GDM1 (cell line): ENCODE measurements around the gene BPIFB6.

Experiments used
- DNase-seq: peaks from one replicate; lab custom pipeline; 2025; lab: John Stamatoyannopoulos, UW

Gene BPIFB6

GRCh38 chr20:33016581-33017109 lies 14.8 kb upstream of the BPIFB6 start:
- no peak for DNase-seq

DNA sequence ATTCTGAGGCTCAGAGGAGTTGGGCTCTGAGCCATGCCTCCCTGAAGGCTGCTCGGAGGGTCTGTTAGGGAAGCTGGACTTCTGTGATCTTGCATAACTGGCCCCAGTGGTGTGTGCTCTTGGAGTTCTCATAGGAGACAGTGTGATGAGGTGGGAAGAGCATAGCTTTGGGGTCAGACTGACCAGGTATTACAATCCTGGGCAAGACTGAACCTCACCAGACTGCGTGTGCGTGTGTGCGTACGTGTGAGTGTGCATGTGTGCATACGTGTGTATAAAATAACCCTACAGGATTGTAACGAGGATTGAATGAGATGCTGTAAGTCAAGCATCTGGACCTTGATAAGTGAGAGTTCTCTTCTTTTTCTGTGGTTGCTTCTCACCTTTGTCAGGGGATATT lies 13.9 kb upstream of the BPIFB6 start:
- DNase-seq, result no peak

GRCh38 chr20:33018169-33018931 lies 13.1 kb upstream of the BPIFB6 start:
- DNase-seq, result no peak

DNA sequence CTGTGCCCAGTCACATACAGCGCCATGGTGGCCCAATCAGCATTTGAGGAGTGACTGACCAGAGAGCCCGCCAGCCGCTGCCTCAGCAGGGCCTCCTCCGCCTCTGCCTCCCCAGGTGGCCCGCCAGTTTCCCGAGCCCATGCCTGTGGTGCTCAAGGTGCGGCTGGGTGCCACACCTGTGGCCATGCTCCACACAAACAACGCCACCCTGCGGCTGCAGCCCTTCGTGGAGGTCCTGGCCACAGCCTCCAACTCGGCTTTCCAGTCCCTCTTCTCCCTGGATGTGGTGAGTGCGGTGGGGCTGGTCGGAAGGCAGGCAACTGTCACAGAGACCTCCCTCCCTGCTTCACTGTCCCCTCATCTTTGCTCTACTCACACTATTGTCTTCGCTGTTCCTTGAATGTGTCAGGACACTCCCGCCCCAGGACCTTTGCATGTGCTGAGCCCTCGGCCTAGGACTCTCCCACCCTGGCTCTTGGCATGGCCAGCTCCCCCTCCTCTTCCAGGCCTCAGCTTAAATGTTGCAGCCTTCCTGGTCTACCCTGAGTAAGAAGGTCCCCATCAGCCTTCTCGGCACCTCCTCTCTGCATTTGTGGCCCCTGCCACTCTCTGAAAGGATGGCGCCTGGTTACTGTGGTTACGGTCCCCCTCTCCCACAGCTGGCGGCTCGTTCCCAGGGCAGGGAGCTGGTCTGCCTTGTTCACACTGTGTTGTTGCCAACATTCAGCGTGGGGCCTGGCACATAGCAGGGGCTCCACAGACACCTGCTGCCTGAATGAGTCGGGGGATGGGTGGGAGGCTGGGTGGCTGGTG lies 11.8 kb upstream of the BPIFB6 start:
- no peak for DNase-seq

- no peak for DNase-seq
These were observed 10.9 kb upstream of the BPIFB6 start for GRCh38 chr20:33020278-33021161.

GRCh38 chr20:33021879-33022278 lies 9.6 kb upstream of the BPIFB6 start:
- DNase-seq, result no peak

DNA sequence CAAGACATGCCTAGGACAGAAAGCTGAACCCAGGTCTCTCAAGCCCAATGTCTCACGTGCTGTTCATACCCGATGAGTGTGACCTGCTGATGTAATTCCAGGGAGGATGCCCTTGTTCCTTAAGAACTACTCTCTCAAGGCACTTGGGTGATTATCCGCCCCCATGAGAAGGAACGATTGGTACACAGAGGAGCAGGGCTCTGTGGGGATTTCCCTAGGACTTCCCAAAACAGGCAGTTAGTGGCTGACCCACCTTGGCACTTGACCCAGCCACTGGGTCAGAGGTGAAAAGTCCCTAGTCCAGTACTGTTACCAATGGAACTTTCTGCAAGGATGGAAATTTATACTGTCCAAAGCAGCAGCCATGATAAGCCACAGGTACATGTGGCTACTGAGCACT lies 9.2 kb upstream of the BPIFB6 start:
- no peak for DNase-seq

DNA sequence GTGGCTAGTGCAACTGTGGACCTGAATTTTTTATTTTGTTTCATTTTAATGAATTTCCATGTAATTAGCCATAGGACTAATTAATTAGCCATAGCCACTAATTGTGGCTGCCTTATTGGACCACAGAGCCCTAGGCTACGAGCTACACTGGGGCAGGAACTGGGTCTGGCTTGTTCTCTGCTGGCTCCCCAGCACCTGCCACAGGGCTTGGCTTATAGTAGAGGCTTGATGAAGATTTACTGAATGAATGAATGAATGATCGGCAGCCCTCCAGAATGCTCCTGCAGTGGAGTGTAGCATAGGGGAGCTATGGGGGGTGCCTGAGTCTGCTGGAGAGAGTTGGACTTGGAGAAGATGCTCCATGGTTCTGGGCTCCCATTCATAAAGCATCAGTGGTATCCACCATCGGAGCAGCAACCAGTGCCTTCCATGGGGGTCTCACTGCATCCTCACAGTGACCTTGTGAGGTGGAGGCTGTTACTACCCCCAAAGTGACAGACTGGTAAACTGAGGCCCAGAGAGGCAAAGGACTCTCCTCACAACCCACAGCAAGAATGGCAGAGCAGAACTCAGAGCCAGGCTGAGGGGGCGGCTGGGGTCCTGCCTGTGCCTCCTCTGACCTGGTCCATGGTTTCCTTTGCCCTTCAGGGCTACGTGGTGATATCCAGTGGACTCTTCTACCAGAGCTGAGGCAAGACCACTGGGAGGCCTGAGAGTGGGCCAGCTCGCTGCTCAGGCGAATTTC lies 8.6 kb upstream of the BPIFB6 start:
- DNase-seq, result no peak

DNA sequence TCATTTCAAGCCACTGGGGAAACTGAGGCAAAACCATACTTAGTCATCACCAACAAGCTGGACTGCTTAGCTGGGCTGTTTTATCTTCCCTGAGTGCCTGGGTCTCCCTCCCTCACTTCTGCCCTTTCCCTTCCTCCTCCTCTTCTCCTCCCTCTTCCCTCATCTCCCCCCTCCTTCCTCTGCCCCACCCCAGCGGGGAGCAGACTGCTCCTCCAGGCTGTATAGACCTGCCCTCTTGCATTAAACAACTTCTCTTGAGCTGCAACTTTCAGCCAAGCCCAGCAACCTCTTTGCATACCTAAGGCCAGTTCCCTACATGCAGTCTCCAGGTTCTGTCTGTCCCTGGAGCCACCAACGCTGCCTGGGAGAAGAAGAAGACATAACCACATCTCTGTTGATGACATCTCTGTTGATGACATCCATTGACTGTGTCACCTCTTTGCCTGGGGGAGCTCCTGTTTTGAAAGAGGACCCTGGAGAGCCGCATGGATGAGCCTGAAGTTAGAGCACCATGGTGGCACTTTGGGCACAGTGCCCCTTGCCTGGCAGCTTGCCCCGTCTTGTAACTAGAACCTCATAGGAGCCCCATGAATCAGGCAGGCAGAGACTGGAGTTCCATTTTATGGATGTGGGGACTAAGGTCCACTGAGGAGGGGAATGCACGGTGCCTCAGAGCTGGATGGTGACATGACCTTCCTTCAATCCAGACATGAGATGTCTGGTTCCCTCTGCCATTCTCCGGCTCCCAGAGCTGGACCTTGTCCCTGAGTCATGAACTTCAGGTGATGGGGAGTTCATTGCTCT lies 7.8 kb upstream of the BPIFB6 start:
- DNase-seq, result no peak

- no peak for DNase-seq
These were observed 7.2 kb upstream of the BPIFB6 start for GRCh38 chr20:33024243-33024560.

- no peak for DNase-seq
These were observed 6.7 kb upstream of the BPIFB6 start for GRCh38 chr20:33024609-33025317.

DNA sequence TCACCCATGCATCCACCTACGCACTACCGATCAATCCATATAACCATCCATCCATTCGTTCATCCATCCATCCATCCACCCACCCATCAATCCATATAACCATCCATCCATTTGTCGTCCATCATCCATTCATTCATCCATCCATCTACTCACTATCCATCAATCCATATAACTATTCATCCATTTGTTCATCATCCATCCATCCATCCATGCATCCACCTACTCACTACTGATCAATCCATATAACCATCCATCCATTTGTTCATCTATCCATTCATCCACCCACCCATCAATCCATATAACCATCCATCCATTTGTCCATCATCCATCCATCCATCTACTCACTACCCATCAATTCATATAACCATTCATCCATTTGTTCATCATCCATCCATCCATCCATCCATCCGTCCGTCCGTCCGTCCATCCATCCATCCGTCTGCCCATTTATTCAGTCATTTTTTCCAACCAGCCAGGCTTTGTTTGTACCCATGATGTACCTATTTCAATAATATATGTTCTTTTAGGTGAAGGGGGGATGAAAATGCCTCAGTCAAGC lies 6.1 kb upstream of the BPIFB6 start:
- no peak for DNase-seq

DNA sequence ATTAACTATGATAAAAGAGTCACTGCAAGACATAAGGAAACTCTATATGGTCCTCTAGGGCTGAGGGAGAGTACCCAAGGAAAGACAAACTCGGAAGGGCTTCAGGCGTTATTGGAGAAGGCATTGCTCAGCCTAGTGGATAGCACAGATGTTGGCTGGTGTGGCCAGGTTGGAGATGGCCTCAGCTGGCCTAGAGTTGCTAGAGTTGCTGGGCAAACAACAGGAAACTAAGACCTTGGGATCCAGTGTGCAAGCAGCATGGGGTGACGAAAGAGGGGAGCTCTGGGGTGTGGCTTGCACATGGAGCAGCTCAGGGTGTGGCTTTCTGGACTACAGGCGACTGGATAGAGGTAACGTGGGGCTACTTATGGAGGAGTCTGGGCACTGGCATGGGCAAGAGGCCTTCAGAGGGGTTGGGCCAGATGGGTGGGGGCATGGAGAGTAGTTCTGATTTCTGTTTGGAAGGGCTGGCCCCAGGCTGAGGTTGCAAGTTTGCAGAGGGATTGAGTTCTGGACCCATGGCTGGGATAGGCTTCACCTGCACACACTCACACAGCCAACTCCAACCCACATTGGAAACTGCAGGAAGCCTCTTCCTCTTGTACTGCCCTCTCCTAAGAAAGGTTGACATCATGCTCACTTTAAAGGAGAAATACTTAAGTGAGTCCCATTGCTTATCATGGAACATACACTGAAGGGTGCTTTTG lies 5.2 kb upstream of the BPIFB6 start:
- DNase-seq, result no peak

DNA sequence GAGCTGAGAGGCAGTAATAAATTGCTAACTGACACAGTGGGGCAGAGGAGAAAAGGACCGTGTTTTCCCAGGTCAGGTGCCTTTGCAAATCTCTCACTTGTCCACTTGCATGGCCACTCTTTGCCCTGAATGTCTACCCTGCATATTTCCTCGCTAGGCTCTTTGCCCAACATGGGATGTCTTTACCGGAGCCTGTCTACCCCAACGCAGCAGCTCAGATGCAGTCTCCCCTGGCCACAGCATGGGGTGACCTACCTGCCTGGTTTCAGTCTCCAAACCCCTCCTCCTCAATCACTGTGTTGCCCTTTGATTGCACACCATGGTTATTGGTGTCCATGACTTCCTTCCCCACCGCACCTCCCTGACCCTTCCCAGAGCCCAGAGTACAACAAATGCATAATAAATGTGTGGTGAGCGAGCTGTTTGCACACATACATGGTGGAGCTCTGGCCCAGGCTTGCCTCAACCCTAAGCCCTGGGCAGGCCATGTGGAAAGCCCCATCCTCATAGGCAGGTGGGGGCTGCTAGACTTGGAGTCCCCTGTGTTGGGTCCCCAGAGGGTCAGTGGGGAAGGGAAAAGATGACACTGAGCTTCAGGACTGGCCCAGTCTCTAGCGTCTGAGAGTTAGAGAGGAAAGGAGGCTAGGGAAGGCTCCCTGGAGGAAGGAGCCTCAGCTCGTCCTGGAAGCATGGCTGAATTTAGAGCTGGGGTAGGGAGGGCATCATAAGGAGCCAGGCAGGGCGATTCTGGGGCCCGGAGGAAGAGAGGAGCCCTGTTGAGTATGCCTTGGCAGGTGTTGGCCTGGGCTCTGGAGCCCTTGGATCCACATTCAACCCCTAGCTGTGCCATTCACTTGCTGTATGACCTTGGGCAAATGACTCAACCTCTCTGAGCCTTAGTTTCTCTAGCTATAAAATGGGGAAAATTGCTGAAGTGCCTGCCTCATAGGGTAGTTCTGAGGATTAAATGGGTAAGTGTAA lies 4.4 kb upstream of the BPIFB6 start:
- no peak for DNase-seq

DNA sequence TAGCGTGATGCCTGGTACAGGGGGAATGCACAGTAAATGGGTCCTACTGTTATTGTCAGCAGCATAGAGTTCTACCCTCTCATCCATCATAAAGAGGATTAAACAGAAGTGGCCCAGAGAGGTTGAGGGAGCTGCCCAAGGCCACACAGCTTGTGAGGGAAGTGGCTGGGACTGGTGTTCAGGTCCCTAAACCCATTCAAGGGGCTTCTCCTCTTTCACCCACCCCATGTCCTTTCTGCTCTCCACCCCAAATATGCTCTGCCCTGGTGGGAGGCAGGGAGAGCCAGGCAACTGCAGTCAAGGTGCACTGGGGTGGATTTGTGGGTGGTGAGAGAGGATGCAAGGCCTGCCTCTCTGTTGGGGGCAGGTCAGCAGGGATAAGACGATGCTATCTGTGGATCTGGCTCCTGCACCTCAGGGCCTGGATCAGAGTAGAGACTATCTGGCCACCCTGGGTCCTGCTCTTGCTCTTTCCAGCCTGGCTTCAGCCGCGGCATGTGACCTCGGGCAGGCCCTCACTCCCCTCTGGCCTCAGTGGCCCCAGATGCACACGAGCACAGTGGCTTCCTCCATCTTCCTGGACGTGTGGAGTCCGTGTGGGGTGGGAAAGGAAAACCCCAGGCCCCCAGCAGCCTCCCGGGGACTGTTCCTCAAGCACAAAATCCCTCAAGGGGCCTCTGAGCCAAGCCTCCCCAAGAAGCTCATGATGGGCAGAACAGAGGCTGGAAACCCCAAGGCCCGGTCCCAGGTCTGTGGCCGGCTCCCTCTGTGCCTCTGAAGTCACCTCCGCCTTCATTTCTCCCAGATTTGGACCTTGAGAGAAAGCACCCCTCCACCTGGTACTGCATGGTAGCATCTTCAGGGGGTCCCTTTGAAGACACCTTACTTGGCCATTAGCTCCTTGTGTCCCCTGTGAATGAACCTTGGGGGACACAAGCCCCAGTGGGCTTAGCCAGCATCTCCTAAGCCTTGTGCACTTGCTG lies 3.4 kb upstream of the BPIFB6 start:
- no peak for DNase-seq

- DNase-seq, result no peak
These were observed 2.6 kb upstream of the BPIFB6 start for GRCh38 chr20:33028875-33029274.

DNA sequence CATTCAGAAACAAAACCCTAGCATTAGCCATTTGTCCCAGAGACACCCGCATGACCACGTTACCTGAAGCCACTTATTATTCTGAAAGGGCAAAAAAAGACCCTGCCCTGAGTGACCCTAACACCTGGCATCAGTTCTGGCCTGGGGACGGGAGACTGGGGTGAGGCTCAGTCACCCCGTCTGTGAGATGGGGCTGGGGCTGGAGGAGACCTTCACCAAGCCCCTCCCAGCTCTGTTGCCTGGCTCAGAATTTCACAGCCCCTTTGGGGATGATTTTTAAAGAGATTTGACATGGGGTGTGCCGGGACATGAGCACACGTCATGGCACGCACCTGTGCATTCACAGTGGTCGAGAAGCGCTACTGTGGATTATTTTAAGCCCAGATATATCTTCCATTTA lies 1.4 kb upstream of the BPIFB6 start:
- DNase-seq, result no peak
